ENCODE results near the gene RCAN1.

RCAN1 gene

GRCh38 chr21:34511181-34511580 is 103.7 kb downstream of the RCAN1 start:
- TF ChIP-seq, protein P1, sequence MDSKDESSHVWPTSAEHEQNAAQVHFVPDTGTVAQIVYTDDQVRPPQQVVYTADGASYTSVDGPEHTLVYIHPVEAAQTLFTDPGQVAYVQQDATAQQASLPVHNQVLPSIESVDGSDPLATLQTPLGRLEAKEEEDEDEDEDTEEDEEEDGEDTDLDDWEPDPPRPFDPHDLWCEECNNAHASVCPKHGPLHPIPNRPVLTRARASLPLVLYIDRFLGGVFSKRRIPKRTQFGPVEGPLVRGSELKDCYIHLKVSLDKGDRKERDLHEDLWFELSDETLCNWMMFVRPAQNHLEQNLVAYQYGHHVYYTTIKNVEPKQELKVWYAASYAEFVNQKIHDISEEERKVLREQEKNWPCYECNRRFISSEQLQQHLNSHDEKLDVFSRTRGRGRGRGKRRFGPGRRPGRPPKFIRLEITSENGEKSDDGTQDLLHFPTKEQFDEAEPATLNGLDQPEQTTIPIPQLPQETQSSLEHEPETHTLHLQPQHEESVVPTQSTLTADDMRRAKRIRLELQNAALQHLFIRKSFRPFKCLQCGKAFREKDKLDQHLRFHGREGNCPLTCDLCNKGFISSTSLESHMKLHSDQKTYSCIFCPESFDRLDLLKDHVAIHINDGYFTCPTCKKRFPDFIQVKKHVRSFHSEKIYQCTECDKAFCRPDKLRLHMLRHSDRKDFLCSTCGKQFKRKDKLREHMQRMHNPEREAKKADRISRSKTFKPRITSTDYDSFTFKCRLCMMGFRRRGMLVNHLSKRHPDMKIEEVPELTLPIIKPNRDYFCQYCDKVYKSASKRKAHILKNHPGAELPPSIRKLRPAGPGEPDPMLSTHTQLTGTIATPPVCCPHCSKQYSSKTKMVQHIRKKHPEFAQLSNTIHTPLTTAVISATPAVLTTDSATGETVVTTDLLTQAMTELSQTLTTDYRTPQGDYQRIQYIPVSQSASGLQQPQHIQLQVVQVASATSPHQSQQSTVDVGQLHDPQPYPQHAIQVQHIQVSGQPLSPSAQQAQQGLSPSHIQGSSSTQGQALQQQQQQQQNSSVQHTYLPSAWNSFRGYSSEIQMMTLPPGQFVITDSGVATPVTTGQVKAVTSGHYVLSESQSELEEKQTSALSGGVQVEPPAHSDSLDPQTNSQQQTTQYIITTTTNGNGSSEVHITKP (tag by site-specific recombination; IDR thresholded peaks at IDR 0.05): no peak
- TF ChIP-seq KLF1 (tag by site-specific recombination; IDR thresholded peaks at IDR 0.05): peak; percentile 80
- CTCF ChIA-PET: interaction anchor here (0.6 to 11.4 kb wide), 27 partner anchors 10 to 274 kb away, joined by 3 to 159 read pairs (median 7); no protein-coding TSS in a partner anchor
- POLR2A ChIA-PET: interaction anchor here (1.0 to 2.5 kb wide), 2 partner anchors 16 to 92 kb away, joined by 3 to 6 read pairs; no protein-coding TSS in a partner anchor

GRCh38 chr21:34510148-34511142 is 104.5 kb downstream of the RCAN1 start:
- no peak overlapping the region for H3K27ac ChIP-seq (ENCODE audit: extremely low read depth, low read depth, low read length)
- no peaks in the 10 kb centered on the region for H3K9me3 ChIP-seq (ENCODE audit: control insufficient read depth, insufficient read depth, low read depth, low read length)
- H3K4me1 ChIP-seq (ENCODE audit: control insufficient read depth, insufficient read depth, low read length): no peaks in the 10 kb centered on the region
- H3K36me3 ChIP-seq (ENCODE audit: control insufficient read depth in 2 of 2, insufficient read depth in 1 of 2, low read length in 2 of 2): no peaks in the 10 kb centered on the region
- POLR2A ChIA-PET: interaction anchor here (0.7 to 2.5 kb wide), 3 partner anchors 16 to 125 kb away, joined by 3 to 8 read pairs (median 6); no protein-coding TSS in a partner anchor
- H3K4me3 ChIP-seq (ENCODE audit: low read depth, low read length): no peak overlapping the region
- CTCF ChIA-PET: interaction anchor here (0.5 to 11.4 kb wide), 35 partner anchors 9 to 1624 kb away, joined by 3 to 159 read pairs (median 5); partner anchors contain the start of gene RCAN1
- TF ChIP-seq, protein P2, sequence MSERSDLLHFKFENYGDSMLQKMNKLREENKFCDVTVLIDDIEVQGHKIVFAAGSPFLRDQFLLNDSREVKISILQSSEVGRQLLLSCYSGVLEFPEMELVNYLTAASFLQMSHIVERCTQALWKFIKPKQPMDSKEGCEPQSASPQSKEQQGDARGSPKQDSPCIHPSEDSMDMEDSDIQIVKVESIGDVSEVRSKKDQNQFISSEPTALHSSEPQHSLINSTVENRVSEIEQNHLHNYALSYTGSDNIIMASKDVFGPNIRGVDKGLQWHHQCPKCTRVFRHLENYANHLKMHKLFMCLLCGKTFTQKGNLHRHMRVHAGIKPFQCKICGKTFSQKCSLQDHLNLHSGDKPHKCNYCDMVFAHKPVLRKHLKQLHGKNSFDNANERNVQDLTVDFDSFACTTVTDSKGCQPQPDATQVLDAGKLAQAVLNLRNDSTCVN (tag by site-specific recombination; optimal IDR thresholded peaks at IDR 0.05): no peak
- TF ChIP-seq ZSCAN30 (tag by site-specific recombination; IDR thresholded peaks at IDR 0.05) (no peak), ZNF211 (tag by site-specific recombination; IDR thresholded peaks at IDR 0.05; ENCODE audit: low read depth) (no peak), EGR2 (tag by site-specific recombination; IDR thresholded peaks at IDR 0.05; ENCODE audit: low read depth) (0 out of 2 replicates have a peak, but pooled peaks have one; percentile 13), CTCF (tag by site-specific recombination; IDR thresholded peaks at IDR 0.05) (peak; percentile 59; the same call in 1 of the 2 replicates), ZFHX2 (tag by site-specific recombination; conservative IDR thresholded peaks at IDR 0.05) (peak; percentile 57; the same call in 1 of the 2 replicates), ZNF561 (tag by site-specific recombination; IDR thresholded peaks at IDR 0.05; ENCODE audit: borderline replicate concordance) (no peak), KLF8 (tag by site-specific recombination; IDR thresholded peaks at IDR 0.05) (0 out of 2 replicates have a peak, but pooled peaks have one; percentile 28)
- TF ChIP-seq, protein P3, sequence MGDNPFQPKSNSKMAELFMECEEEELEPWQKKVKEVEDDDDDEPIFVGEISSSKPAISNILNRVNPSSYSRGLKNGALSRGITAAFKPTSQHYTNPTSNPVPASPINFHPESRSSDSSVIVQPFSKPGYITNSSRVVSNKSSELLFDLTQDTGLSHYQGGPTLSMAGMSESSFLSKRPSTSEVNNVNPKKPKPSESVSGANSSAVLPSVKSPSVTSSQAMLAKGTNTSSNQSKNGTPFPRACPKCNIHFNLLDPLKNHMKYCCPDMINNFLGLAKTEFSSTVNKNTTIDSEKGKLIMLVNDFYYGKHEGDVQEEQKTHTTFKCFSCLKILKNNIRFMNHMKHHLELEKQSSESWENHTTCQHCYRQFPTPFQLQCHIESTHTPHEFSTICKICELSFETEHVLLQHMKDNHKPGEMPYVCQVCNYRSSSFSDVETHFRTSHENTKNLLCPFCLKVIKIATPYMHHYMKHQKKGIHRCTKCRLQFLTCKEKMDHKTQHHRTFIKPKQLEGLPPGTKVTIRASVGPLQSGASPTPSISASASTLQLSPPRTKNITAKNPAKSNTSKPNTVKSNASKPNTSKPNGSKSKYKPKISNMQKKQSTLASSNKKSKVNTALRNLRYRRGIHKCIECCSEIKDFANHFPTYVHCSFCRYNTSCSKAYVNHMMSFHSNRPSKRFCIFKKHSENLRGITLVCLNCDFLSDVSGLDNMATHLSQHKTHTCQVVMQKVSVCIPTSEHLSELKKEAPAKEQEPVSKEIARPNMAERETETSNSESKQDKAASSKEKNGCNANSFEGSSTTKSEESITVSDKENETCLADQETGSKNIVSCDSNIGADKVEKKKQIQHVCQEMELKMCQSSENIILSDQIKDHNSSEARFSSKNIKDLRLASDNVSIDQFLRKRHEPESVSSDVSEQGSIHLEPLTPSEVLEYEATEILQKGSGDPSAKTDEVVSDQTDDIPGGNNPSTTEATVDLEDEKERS (tag by site-specific recombination; IDR thresholded peaks at IDR 0.05): no peak
- TF ChIP-seq, protein P4, sequence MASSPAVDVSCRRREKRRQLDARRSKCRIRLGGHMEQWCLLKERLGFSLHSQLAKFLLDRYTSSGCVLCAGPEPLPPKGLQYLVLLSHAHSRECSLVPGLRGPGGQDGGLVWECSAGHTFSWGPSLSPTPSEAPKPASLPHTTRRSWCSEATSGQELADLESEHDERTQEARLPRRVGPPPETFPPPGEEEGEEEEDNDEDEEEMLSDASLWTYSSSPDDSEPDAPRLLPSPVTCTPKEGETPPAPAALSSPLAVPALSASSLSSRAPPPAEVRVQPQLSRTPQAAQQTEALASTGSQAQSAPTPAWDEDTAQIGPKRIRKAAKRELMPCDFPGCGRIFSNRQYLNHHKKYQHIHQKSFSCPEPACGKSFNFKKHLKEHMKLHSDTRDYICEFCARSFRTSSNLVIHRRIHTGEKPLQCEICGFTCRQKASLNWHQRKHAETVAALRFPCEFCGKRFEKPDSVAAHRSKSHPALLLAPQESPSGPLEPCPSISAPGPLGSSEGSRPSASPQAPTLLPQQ (tag by site-specific recombination; IDR thresholded peaks at IDR 0.05): 0 out of 2 replicates have a peak, but pooled peaks have one; percentile 23
- TF ChIP-seq, protein P5, sequence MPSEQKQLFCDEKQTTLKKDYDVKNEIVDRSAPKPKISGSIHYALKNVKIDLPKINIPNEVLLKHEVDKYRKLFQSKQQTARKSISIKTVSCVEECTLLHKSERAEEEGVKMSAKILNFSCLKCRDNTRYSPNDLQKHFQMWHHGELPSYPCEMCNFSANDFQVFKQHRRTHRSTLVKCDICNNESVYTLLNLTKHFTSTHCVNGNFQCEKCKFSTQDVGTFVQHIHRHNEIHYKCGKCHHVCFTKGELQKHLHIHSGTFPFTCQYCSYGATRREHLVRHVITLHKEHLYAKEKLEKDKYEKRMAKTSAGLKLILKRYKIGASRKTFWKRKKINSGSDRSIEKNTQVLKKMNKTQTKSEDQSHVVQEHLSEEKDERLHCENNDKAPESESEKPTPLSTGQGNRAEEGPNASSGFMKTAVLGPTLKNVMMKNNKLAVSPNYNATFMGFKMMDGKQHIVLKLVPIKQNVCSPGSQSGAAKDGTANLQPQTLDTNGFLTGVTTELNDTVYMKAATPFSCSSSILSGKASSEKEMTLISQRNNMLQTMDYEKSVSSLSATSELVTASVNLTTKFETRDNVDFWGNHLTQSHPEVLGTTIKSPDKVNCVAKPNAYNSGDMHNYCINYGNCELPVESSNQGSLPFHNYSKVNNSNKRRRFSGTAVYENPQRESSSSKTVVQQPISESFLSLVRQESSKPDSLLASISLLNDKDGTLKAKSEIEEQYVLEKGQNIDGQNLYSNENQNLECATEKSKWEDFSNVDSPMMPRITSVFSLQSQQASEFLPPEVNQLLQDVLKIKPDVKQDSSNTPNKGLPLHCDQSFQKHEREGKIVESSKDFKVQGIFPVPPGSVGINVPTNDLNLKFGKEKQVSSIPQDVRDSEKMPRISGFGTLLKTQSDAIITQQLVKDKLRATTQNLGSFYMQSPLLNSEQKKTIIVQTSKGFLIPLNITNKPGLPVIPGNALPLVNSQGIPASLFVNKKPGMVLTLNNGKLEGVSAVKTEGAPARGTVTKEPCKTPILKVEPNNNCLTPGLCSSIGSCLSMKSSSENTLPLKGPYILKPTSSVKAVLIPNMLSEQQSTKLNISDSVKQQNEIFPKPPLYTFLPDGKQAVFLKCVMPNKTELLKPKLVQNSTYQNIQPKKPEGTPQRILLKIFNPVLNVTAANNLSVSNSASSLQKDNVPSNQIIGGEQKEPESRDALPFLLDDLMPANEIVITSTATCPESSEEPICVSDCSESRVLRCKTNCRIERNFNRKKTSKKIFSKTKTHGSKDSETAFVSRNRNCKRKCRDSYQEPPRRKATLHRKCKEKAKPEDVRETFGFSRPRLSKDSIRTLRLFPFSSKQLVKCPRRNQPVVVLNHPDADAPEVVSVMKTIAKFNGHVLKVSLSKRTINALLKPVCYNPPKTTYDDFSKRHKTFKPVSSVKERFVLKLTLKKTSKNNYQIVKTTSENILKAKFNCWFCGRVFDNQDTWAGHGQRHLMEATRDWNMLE (tag by site-specific recombination; conservative IDR thresholded peaks at IDR 0.05; ENCODE audit: low read depth): no peak

More at GRCh38 chr21:34511181-34511580, 103.7 kb downstream of the RCAN1 start:
- Histone ChIP-seq H3K4me1 (ENCODE audit: control insufficient read depth, insufficient read depth, low read length) (no peaks in the 10 kb centered on the region), H3K27ac (ENCODE audit: extremely low read depth, low read depth, low read length) (no peak overlapping the region), H3K36me3 (ENCODE audit: control insufficient read depth in 2 of 2, insufficient read depth in 1 of 2, low read length in 2 of 2) (no peaks in the 10 kb centered on the region), H3K9me3 (ENCODE audit: control insufficient read depth, insufficient read depth, low read depth, low read length) (no peaks in the 10 kb centered on the region), H3K4me3 (ENCODE audit: low read depth, low read length) (no peak overlapping the region)
